ENCODE results near the gene CCDC51. TPM values are rescaled to one million over a fixed set of nuclear protein-coding genes. Genes with fewer than 3 reads are reported as not detected.

Gene CCDC51
- polyA plus RNA-seq, 2 of the 4 experiments (the other 2 are of a cell fraction): 19.8 to 26.7 TPM

- ATAC-seq (peak in 1 of 2 experiments; percentile 9; a peak in 1 of 6 replicates), FAIRE-seq (no peak), DNase-seq (ENCODE audit: low read depth in 1 of 2, low spot score in 1 of 2) (no peak)
- no peaks in the 10 kb centered on the region for H3K9me3 ChIP-seq
- ChIA-PET POLR2A (no interaction called here), CTCF (interaction anchor here (31.5 kb wide), 1 partner anchor 34 kb away, joined by 488 read pairs; the partner anchor contains the start of gene PLXNB1)
- H3K4me2 ChIP-seq: no peak overlapping the region
- no peak overlapping the region for H3K4me3 ChIP-seq
- H3K27ac ChIP-seq: no peak overlapping the region
- WGBS (ENCODE audit: missing lambda C conversion rate): 64% methylated on average over 7 of the region's 9 CpGs
- TF ChIP-seq PBX3 (IDR thresholded peaks at IDR 0.05) (no peak), EP300 (IDR thresholded peaks at IDR 0.05) (no peak), HOXB13 (CRISPR knock-in tag; IDR thresholded peaks at IDR 0.05; ENCODE audit: low read depth) (no peak), RCOR1 (IDR thresholded peaks at IDR 0.05; ENCODE audit: low read depth, low read length) (no peak), EHMT2 (IDR thresholded peaks at IDR 0.05; ENCODE audit: low read depth) (no peak), POLR2AphosphoS2 (conservative IDR thresholded peaks at IDR 0.05; ENCODE audit: low read length) (no peak), NR3C1 (IDR thresholded peaks at IDR 0.05) (no peak)
- H3K4me1 ChIP-seq: peaks cover 10% of the 10 kb centered on the region
Measured at GRCh38 chr3:48397767-48398681, 41.9 kb downstream of the CCDC51 start.

DNA sequence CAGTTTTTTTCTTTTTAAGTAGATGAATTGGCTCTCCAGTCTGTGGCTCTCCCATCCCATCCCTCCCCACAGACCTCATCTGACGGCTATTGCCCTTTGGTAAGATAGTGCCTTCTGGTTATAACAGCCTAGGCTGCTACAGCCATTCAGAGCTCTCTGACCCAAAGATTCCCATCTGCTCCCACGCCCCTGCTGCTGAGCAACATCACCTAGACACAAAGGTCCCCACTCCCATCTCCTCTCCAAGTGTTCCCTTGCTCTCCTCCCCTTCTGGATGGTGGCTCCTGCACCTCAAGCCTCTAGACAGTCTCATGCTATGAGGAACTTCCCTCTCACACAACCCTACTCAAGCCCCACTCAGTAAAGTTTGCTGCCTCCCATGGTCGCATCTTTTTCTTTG is 44.2 kb downstream of the CCDC51 start:
- no peaks in the 10 kb centered on the region for H3K9me3 ChIP-seq
- no peak overlapping the region for H3K4me2 ChIP-seq
- no peak overlapping the region for H3K4me3 ChIP-seq
- H3K27ac ChIP-seq: no peak overlapping the region
- ATAC-seq (no peak; a peak in 1 of 6 replicates), FAIRE-seq (no peak), DNase-seq (ENCODE audit: low read depth in 1 of 2, low spot score in 1 of 2) (no peak)
- ChIA-PET POLR2A (no interaction called here), CTCF (interaction anchor here (0.6 to 2.2 kb wide), 5 partner anchors 9 to 122 kb away, joined by 3 to 8 read pairs (median 4); no protein-coding TSS in a partner anchor)
- WGBS (ENCODE audit: missing lambda C conversion rate): 37% methylated on average over 3 of the region's 3 CpGs
- TF ChIP-seq ELK1 (IDR thresholded peaks at IDR 0.05; ENCODE audit: low read depth, low read length): no peak
- no peak for TF ChIP-seq RAD21 (conservative IDR thresholded peaks at IDR 0.05 in 1 of 2, IDR thresholded peaks at IDR 0.05 in 1 of 2)
- TF ChIP-seq KDM5A (IDR thresholded peaks at IDR 0.05): no peak
- no peak for TF ChIP-seq KDM1A (IDR thresholded peaks at IDR 0.05; ENCODE audit: low read depth)
- TF ChIP-seq MAZ (IDR thresholded peaks at IDR 0.05; ENCODE audit: borderline replicate concordance, low read depth, low read length): no peak
- no peak for TF ChIP-seq SMC3 (IDR thresholded peaks at IDR 0.05)
- TF ChIP-seq CHD2 (IDR thresholded peaks at IDR 0.05; ENCODE audit: low read length, partially characterized antibody): no peak
- no peak for TF ChIP-seq NFE2L2 (conservative IDR thresholded peaks at IDR 0.05; ENCODE audit: low read length)
- no peak for TF ChIP-seq MYC (IDR thresholded peaks at IDR 0.05; ENCODE audit: borderline replicate concordance, low read length)
- TF ChIP-seq FOXS1 (CRISPR knock-in tag; IDR thresholded peaks at IDR 0.05): no peak
- TF ChIP-seq EHF (CRISPR knock-in tag; IDR thresholded peaks at IDR 0.05): no peak
- TF ChIP-seq CEBPB (IDR thresholded peaks at IDR 0.05): no peak
- TF ChIP-seq TP53 (CRISPR knock-in tag; IDR thresholded peaks at IDR 0.05): no peak
- no peaks in the 10 kb centered on the region for H3K4me1 ChIP-seq

DNA sequence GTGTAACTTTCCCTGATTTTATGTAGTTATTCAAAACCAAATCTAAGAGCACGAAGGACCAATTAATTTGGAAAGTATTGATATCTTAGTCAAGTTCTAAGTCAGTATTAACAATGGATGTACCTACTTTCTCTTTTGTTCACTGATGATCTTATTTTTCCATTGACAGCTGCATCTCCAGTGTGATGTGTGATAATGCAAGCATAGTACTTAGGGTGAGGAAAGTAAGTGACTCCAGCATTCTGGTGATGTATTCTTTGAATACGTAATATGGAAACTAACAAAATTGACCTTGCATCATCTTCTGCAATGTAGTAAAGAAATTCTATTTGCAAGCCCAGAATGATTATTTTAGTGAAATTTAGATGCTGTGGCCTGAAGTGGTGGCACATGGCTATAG is 45.5 kb downstream of the CCDC51 start:
- Histone ChIP-seq H3K27ac (no peak overlapping the region), H3K4me1 (no peaks in the 10 kb centered on the region), H3K4me3 (no peak overlapping the region), H3K4me2 (no peak overlapping the region), H3K9me3 (no peaks in the 10 kb centered on the region)
- WGBS (ENCODE audit: missing lambda C conversion rate): 76% methylated on average over 2 of the region's 2 CpGs
- TF ChIP-seq, protein P1, sequence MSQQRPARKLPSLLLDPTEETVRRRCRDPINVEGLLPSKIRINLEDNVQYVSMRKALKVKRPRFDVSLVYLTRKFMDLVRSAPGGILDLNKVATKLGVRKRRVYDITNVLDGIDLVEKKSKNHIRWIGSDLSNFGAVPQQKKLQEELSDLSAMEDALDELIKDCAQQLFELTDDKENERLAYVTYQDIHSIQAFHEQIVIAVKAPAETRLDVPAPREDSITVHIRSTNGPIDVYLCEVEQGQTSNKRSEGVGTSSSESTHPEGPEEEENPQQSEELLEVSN (IDR thresholded peaks at IDR 0.05; ENCODE audit: borderline replicate concordance, low read depth): no peak
- TF ChIP-seq HOXB13 (CRISPR knock-in tag; IDR thresholded peaks at IDR 0.05; ENCODE audit: low read depth) (no peak), NR3C1 (IDR thresholded peaks at IDR 0.05) (no peak), HOXB5 (CRISPR knock-in tag; IDR thresholded peaks at IDR 0.05) (no peak), NFE2L2 (conservative IDR thresholded peaks at IDR 0.05; ENCODE audit: low read length) (no peak), CHD4 (IDR thresholded peaks at IDR 0.05; ENCODE audit: borderline replicate concordance) (no peak), PBX3 (IDR thresholded peaks at IDR 0.05) (no peak), EP300 (IDR thresholded peaks at IDR 0.05) (no peak), RAD21 (conservative IDR thresholded peaks at IDR 0.05 in 1 of 2, IDR thresholded peaks at IDR 0.05 in 1 of 2) (no peak), RFX5 (IDR thresholded peaks at IDR 0.05) (no peak), CBX8 (IDR thresholded peaks at IDR 0.05) (no peak)
- DNase-seq (ENCODE audit: low read depth in 1 of 2, low spot score in 1 of 2) (no peak), FAIRE-seq (no peak), ATAC-seq (no peak)
- CTCF ChIA-PET: interaction anchor here (3.2 kb wide), 1 partner anchor 41 kb away, joined by 12 read pairs; no protein-coding TSS in a partner anchor
- POLR2A ChIA-PET: no interaction called here

All from A549 (cell line).